ENCODE data around the gene HS6ST2.

- no peak for TF ChIP-seq EZH2 (IDR thresholded peaks at IDR 0.05; ENCODE audit: insufficient read depth, poor library complexity, severe bottlenecking)
- no peak for TF ChIP-seq EZH2phosphoT487 (IDR thresholded peaks at IDR 0.05; ENCODE audit: insufficient read depth, low read depth)
Observed at GRCh38 chrX:132786217-132786616, 172.2 kb downstream of the HS6ST2 start.
